Islet of Langerhans (tissue), 1 donor: ENCODE results near the gene GPRIN2.

Experiments
- FAIRE-seq: peaks from one replicate; lab custom pipeline; 2011; peaks lifted over from hg19 to GRCh38; lab: Jason Lieb, UNC

GPRIN2 gene

DNA sequence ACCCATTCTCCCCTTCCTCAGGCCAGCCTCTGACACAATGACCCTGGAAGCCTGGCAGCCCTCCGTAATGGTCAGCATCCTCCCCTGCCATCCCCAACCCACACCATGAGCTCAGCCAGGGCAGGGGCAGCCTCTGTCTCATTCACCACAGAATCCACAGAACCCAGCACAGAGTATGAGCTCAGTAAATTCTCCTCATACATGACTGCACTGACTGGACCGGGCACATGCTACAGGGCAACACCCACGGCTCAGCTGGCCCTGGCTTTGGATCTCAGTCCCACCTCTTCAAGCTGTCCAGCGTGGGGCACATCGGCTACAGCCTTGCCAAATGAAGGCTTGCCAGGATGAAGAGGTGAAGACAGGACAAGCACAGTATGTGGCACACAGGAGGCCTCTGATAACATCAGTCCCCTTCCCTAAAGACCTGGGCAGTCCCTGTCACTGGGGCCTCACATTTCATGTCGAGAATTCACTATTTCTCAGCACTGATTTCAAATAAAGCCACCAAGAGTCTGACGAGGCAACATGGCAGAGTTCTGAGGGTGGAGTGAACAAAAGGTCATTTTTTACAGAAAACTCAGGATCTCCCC, 7.9 kb downstream of the GPRIN2 start:
- FAIRE-seq: no peak

GRCh38 chr10:46547541-46548497, 8.6 kb downstream of the GPRIN2 start:
- no peak for FAIRE-seq

DNA sequence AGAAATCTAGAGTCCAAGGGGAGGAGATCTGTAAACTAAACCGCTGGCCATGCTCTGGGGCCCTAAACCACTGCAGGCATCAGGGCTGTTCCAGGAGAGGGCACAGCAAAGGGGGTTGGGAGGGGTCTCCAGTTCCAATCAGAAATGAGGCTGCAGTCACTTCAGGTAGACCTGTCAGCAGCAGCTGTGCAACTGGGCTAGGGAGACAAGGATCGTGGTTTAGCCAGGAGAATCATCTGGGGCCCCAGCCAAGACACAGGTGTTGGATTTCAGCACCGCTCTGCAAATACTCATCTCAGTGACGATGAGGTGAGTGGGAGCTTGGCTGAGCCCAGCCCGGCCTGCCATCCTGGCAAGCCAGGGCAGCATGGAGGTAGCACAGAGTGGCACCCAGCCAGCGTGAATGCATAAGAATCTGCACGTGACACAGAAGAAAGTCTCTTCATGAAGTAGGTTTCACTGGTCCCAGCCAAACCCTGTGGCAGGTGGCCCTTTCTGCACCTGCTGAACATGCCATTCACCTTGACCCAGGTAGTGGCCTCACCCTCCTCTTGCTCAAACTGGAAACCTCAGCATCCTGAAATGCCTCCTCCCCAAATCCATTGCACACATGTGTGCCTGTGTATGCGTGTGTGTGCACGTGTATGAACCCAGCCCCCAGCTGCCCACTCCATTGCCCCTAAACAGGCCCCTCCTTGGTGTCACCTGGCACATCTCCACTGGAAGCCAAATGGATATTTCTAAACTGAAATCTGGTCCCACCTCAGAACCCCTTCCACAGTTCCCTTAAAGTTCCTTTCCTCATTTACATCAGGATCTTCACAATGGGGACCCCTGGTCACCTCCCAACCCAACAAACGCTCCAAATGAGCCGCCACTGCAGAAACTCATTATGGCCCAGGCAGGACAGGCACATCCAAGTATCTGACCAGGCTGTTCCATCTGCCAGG, 9.6 kb downstream of the GPRIN2 start:
- FAIRE-seq: no peak

GRCh38 chr10:46545861-46546590, 10.4 kb downstream of the GPRIN2 start:
- no peak for FAIRE-seq

DNA sequence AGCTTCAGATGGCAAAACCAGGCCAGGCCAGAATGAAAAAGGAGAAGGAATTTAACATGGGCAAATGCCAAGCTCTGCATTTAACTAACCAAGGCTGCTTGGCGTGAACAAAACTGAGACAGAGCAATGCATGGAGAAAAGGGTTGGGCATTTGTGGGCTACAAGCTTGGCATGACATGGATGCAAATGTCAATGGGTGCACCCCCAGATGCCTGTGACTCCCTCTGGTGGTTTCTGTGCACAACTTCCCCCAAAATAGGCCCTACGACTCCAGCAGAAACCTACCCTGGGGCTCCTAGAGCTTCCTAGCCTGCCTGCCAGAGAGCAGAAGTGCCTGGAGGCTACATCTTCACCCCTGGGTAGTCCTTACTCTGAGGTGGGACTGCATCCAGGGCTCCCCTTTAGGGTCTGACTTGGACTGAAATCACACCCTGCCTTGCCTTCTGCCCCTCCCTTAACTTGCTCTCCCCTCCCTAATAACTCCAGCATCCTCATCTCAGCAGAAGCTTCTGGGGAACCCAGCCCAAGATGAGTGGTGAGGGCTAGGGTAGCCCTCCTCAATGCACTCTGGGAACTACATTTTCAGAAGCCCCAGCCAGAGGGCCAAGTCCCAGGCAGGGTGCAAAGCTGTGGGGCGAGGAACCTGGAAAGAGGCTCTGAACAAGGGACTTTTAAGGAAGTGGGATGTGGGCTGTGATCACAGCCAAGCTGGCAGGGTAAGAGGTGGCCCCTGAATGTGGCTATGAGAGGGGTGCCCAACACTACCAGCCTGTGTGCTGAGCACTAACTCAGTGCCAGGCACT, 11.3 kb downstream of the GPRIN2 start:
- no peak for FAIRE-seq

DNA sequence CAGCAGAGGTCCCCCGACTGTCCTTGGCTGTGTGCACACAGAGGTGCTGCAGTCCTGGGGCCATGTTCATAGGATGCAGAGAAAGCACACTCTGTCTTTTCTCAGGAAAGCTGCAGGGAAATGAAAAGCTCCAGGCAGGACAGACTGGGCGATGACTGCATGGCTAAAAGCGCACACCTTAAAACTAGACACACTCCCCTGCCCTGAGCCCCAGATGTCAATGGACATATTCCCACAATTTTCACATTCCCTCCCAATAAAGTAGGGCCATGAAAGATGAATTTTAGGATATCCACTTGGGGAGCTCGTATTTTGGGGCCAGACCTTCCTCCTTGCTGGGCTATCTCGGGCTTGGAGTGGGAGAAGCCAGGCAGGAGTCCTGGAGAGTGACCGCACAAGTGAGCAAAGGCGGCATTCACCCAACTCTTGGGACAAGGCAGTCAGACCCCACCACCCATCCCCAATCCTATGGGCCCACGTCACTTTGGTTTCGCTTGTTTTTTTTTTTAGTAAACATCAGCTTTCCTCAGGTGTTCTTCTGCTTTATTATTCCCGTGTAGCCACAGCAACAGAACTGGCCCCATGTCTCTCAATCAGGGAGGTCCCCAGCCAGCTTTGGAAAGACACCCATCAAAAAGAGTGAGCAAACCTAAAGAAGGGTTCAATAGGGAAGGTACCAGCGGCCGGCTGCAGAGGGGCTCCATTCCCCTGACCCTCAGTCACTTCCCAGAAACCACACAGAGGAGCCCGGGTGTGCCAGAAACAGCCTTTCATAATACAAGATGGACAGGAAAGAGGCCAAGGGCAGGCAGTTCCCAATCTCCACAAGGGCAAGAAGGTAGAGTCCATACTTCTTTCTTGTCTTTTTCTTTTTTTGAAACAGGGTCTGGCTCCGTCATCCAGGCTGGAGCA, 12.7 kb downstream of the GPRIN2 start:
- FAIRE-seq: no peak

- no peak for FAIRE-seq
Measured at GRCh38 chr10:46542567-46543465, 13.6 kb downstream of the GPRIN2 start.

- FAIRE-seq: no peak
Measured at GRCh38 chr10:46541735-46542566, 14.5 kb downstream of the GPRIN2 start.

DNA sequence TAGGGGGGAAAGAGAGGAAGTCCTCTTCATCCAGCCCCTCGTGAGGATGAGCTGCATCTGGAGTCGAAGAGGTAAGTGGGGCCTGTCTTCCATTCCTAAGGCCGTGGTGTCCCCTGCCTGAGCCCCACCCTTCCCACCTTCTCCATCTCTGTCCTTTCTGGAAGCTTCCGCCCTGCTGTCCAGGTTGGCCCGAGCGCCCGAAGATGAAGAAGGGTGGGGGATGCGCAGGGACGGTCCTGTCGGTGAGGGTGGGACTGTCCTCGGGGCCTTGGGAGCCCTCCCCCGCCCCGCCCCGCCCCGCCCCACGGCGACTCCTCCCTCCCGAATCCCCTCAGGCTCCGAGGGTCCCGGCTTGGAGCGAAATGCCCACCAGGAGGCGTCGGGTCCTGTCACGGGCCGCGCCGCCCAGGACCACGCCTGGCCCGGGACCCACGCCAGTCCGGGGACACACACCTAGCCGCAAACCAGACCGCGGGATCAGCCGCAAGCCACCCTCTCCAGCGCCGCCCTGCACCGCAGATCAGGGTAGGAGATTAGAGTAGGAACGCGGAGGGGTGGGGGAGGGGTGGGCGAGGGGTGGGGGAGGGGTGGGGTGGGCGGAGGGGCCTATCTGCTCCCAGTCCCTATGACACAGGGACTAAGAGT, 15.3 kb downstream of the GPRIN2 start:
- FAIRE-seq: no peak

DNA sequence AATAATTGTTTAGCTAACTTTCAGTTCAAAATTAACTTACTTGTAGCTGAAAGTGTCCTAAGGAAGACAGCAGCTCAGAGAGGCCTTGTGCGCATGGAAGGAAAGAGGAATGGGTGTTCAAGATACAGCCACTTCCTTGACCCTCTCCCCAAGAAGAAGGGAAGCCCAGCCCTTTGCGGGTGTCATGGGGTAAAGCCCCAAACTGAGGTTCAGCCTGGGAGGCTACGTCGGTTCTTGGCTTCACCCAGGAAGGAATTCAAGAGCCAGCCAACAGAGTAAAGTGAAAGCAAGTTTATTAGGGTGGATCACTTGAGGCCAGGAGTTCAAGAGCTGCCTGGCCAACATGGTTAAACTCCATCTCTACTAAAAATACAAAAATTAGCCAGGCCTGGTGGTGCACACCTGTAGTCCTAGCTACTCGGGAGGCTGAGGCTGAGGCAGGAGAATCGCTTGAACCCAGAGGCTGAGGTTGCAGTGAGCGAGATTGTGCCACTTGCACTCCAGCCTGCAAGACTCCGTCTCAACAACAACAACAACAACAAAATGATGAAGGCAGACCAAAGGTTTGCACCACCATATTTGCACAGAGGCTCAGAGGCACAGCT, 15.9 kb downstream of the GPRIN2 start:
- FAIRE-seq: no peak

GRCh38 chr10:46539596-46540411, 16.7 kb downstream of the GPRIN2 start:
- no peak for FAIRE-seq

GRCh38 chr10:46538717-46539426, 17.6 kb downstream of the GPRIN2 start:
- FAIRE-seq: no peak

GRCh38 chr10:46538155-46538554, 18.3 kb downstream of the GPRIN2 start:
- no peak for FAIRE-seq

DNA sequence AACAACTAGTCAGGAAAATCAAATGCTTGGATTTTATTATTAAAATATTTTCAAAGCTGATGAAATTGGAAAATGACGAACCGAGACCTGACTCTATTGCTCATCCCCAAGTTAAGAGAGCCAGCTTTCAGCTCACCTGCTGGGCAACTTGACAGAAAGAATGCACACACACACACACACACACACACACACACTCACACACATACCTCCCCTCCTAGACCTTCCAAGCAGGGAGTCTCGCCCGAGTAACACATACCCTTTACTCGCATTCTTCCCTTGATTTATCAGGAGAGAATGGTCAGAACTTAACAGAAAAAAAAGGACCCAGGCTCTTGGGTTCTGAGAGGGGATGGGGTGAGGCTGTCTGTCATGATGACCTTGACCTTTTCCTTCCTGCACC, 19.1 kb downstream of the GPRIN2 start:
- FAIRE-seq: no peak

DNA sequence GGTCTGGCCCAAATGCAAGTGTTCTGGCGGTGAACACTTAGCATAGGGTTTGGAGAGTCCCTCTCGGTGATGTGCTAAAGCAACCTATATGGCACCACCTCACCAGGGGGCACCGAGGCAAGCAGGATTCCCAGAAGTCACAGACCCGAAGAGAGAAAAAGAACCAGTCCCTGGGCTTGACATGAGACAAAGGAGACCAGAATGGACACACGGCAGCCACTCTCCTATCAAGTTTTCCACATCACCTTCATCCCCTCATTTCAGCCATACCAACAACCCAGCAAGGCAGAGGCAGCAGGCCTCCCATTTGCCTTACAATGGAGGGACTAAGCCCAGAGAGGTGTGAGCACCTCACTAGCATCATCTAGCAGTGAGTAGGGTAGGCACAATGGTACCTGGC, 19.7 kb downstream of the GPRIN2 start:
- no peak for FAIRE-seq
